Transverse colon (tissue), 3 donors: ENCODE measurements around the gene MEG3.

ENCODE experiments used
- CTCF ChIP-seq, 5 experiments: fragments of 200-600 bp in 3 of 5; fragments of 450-650 bp in 2 of 5; sonication (generic) in 3 of 5; IDR thresholded peaks; 1 replicate in 2 of 5; 2 replicates in 3 of 5; pipeline ENCODE4 v1.5.1; 2016 to 2017; ENCODE audit warnings: antibody characterized with exemption in 5 of 5, inconsistent platforms in 3 of 5, mild to moderate bottlenecking in 2 of 5, moderate library complexity in 1 of 5
- EP300 ChIP-seq: sonication (generic); formaldehyde crosslinking; IDR thresholded peaks from one replicate; pipeline ENCODE4 v1.6.1; 2017; ENCODE audit warnings: antibody characterized with exemption, low read depth
- POLR2A ChIP-seq: fragments of 450-650 bp; IDR thresholded peaks from one replicate; pipeline ENCODE4 v1.6.1; 2016; ENCODE audit warnings: antibody characterized with exemption, mild to moderate bottlenecking, moderate library complexity

DNA sequence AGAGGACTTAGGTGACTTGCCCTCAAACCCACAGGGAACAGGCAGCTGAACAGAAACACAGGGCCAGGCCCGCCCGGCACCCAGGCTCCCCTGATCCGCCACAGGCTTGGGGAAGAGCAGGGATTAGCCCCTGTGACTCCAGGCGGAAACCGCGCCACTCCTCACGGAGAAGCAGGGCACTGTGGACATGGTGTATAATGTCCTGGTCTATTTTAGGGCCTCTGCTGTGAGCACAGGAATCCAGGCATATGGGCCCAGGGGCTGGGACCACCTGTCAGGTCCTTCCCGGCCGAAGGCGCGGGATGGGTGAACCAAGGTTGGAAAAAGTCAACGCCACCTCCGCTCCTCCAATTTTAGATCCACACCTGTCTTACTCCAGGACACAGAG lies 34.6 kb upstream of the MEG3 start:
- TF ChIP-seq CTCF (IDR thresholded peaks at IDR 0.05) (no peak), EP300 (no peak), POLR2A (no peak)
